Measurements from ENCODE around the gene NUTM2G. TPM values are rescaled to one million over a fixed set of nuclear protein-coding genes. Genes with fewer than 3 reads are reported as not detected.
"Not testable (repeated sequence)": the region's sequence is repeated elsewhere in the genome, so short reads cannot be mapped to it uniquely, and the experiment has no call there.

The NUTM2G gene
- 0.10 to 0.15 TPM in 2 of 3 replicates, not detected in the other for total RNA-seq
- long read RNA-seq = 0 reads

- not testable (repeated sequence) for DNase-seq (ENCODE audit: low spot score); H3K27me3 Mint-ChIP-seq (ENCODE audit: low read depth); H3K4me3 Mint-ChIP-seq (ENCODE audit: unreplicated experiment); H3K27ac Mint-ChIP-seq (ENCODE audit: unreplicated experiment); H3K36me3 Mint-ChIP-seq (ENCODE audit: low read depth); H3K4me1 Mint-ChIP-seq (ENCODE audit: low read depth); H3K9me3 Mint-ChIP-seq (ENCODE audit: low read depth)
Observed at GRCh38 chr9:96928543-96928942, at the start of gene NUTM2G. Gene NUTM2G (plus strand): TSS chr9:96928843. CDS start chr9:96929025, 182 bp downstream.

GRCh38 chr9:96883922-96884321 lies 44.7 kb upstream of the NUTM2G start:
- no peak overlapping the region for H3K4me3 Mint-ChIP-seq (ENCODE audit: unreplicated experiment)
- no peak for DNase-seq (ENCODE audit: low spot score)
- H3K27ac Mint-ChIP-seq (ENCODE audit: unreplicated experiment) = no peak overlapping the region
- no peaks in the 10 kb centered on the region for H3K36me3 Mint-ChIP-seq (ENCODE audit: low read depth)
- peaks cover 15% of the 10 kb centered on the region for H3K9me3 Mint-ChIP-seq (ENCODE audit: low read depth)
- TF ChIP-seq CTCF (IDR thresholded peaks at IDR 0.05) = no peak
- no peaks in the 10 kb centered on the region for H3K27me3 Mint-ChIP-seq (ENCODE audit: low read depth)
- H3K4me1 Mint-ChIP-seq (ENCODE audit: low read depth) = peaks cover 9% of the 10 kb centered on the region

- no peaks in the 10 kb centered on the region for H3K36me3 Mint-ChIP-seq (ENCODE audit: low read depth)
- no peak for TF ChIP-seq CTCF (IDR thresholded peaks at IDR 0.05)
- H3K9me3 Mint-ChIP-seq (ENCODE audit: low read depth) = peaks cover 15% of the 10 kb centered on the region
- no peak overlapping the region for H3K4me3 Mint-ChIP-seq (ENCODE audit: unreplicated experiment)
- no peak for DNase-seq (ENCODE audit: low spot score)
- H3K4me1 Mint-ChIP-seq (ENCODE audit: low read depth) = peaks cover 9% of the 10 kb centered on the region
- H3K27me3 Mint-ChIP-seq (ENCODE audit: low read depth) = no peaks in the 10 kb centered on the region
- H3K27ac Mint-ChIP-seq (ENCODE audit: unreplicated experiment) = no peak overlapping the region
Observed at GRCh38 chr9:96884443-96884842, 44.2 kb upstream of the NUTM2G start.

- peaks cover 3% of the 10 kb centered on the region for H3K36me3 Mint-ChIP-seq (ENCODE audit: low read depth)
- no peak for DNase-seq (ENCODE audit: low spot score)
- H3K27ac Mint-ChIP-seq (ENCODE audit: unreplicated experiment) = no peak overlapping the region
- peaks cover 15% of the 10 kb centered on the region for H3K9me3 Mint-ChIP-seq (ENCODE audit: low read depth)
- no peaks in the 10 kb centered on the region for H3K27me3 Mint-ChIP-seq (ENCODE audit: low read depth)
- peaks cover 9% of the 10 kb centered on the region for H3K4me1 Mint-ChIP-seq (ENCODE audit: low read depth)
- no peak for TF ChIP-seq CTCF (IDR thresholded peaks at IDR 0.05)
- H3K4me3 Mint-ChIP-seq (ENCODE audit: unreplicated experiment) = no peak overlapping the region
Observed at GRCh38 chr9:96885424-96885823, 43.2 kb upstream of the NUTM2G start.

GRCh38 chr9:96888591-96888990 lies 40.1 kb upstream of the NUTM2G start:
- Mint-ChIP-seq H3K4me1 (ENCODE audit: low read depth) (peaks cover 9% of the 10 kb centered on the region), H3K27ac (ENCODE audit: unreplicated experiment) (no peak overlapping the region), H3K9me3 (ENCODE audit: low read depth) (peaks cover 12% of the 10 kb centered on the region), H3K36me3 (ENCODE audit: low read depth) (peaks cover 10% of the 10 kb centered on the region), H3K4me3 (ENCODE audit: unreplicated experiment) (no peak overlapping the region), H3K27me3 (ENCODE audit: low read depth) (no peaks in the 10 kb centered on the region)
- no peak for DNase-seq (ENCODE audit: low spot score)
- TF ChIP-seq CTCF (IDR thresholded peaks at IDR 0.05) = no peak

- Mint-ChIP-seq H3K4me3 (ENCODE audit: unreplicated experiment) (no peak overlapping the region), H3K27ac (ENCODE audit: unreplicated experiment) (no peak overlapping the region), H3K4me1 (ENCODE audit: low read depth) (no peaks in the 10 kb centered on the region), H3K27me3 (ENCODE audit: low read depth) (no peaks in the 10 kb centered on the region), H3K36me3 (ENCODE audit: low read depth) (peaks cover 18% of the 10 kb centered on the region), H3K9me3 (ENCODE audit: low read depth) (no peaks in the 10 kb centered on the region)
- DNase-seq (ENCODE audit: low spot score) = no peak
- no peak for TF ChIP-seq CTCF (IDR thresholded peaks at IDR 0.05)
Observed at GRCh38 chr9:96892131-96892530, 36.5 kb upstream of the NUTM2G start.

GRCh38 chr9:96900010-96900409 lies 28.6 kb upstream of the NUTM2G start:
- H3K36me3 Mint-ChIP-seq (ENCODE audit: low read depth); H3K27ac Mint-ChIP-seq (ENCODE audit: unreplicated experiment); H3K9me3 Mint-ChIP-seq (ENCODE audit: low read depth); DNase-seq (ENCODE audit: low spot score); H3K27me3 Mint-ChIP-seq (ENCODE audit: low read depth); H3K4me3 Mint-ChIP-seq (ENCODE audit: unreplicated experiment); H3K4me1 Mint-ChIP-seq (ENCODE audit: low read depth): not testable (repeated sequence)

- not testable (repeated sequence) for H3K9me3 Mint-ChIP-seq (ENCODE audit: low read depth); H3K36me3 Mint-ChIP-seq (ENCODE audit: low read depth); H3K4me1 Mint-ChIP-seq (ENCODE audit: low read depth); H3K4me3 Mint-ChIP-seq (ENCODE audit: unreplicated experiment); H3K27ac Mint-ChIP-seq (ENCODE audit: unreplicated experiment); H3K27me3 Mint-ChIP-seq (ENCODE audit: low read depth); DNase-seq (ENCODE audit: low spot score)
Observed at GRCh38 chr9:96904947-96905722, 23.5 kb upstream of the NUTM2G start.
